ENCODE data around the gene MAN1A1.
"Not testable (repeated sequence)": the region's sequence is repeated elsewhere in the genome, so short reads cannot be mapped to it uniquely, and the experiment has no call there.

Gene MAN1A1

DNA sequence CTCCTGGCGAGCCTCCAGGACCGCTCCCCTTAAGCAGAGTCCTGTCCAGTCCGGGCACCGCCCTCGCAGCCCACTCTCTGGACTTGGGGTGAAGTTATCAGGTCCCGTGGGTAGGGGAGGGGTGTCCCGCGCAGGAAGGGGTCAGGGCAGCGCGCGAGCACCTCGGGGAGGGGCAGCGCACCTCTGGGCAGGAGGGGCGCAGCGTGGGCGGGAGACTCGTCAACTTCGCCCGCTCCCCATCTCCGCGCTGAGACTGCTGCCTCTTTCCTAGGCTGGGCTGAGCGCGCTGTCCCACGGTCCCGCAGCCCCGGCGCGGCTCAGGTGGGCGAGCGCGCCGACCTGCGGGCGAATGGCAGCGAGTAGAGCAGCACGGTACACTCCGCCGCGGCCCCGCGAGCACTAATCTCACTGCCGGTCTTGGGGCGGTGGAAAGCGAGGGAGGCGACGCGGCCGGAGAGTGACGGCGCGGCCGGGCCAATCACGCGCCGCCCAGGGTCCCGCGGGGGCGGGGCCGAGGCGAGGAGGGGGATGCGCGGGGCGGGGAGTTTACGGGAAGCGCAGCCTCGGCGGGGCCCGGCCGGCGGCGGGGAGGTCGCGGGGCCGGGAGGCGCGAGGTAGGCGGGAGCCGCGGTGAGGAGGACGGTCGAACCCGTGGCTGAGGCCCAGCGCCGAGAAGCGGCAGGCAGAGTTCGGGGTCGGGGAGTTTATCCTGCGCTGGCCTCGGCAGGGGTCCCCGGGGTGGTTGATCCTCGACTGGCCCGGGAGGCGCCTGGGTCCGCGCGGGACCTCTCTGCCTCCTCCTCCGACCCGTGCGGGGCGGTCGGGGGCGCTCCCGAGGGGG, at the start of gene MAN1A1:
MAN1A1 (minus strand) TSS at position 401 of the 841 bp plus-strand sequence. CDS start 696 bp downstream, outside the sequence.
- DNase-seq (ENCODE audit: low read depth): no peak

- DNase-seq (ENCODE audit: low read depth): no peak
These were observed 45.6 kb upstream of the MAN1A1 start for GRCh38 chr6:119395192-119395591.

- DNase-seq (ENCODE audit: low read depth): peak; percentile 27
These were observed 40.8 kb upstream of the MAN1A1 start for GRCh38 chr6:119390247-119390793.

GRCh38 chr6:119385994-119386393, 36.4 kb upstream of the MAN1A1 start:
- no peak for DNase-seq (ENCODE audit: low read depth)

DNA sequence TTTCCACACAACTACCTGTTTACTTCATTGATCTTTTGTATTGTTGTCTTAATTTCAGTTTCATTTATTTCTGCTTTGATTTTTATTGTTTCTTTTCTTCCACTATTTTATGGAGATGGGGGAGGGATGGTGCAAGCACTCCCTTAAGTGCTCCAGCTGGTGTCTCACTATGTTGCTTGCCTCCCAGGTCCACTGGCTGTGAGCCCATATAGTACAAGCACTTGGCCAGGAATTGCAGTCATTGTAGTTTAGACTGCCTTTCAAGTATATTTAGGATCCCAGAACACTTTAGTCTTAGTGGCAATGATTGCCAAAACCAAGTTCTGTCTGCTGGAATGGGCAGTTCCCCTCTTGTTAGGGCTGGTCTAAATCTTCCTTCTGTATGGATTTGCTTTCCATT, 34.9 kb upstream of the MAN1A1 start:
- no peak for DNase-seq (ENCODE audit: low read depth)

- no peak for DNase-seq (ENCODE audit: low read depth)
These were observed 30.2 kb upstream of the MAN1A1 start for GRCh38 chr6:119379809-119380208.

DNA sequence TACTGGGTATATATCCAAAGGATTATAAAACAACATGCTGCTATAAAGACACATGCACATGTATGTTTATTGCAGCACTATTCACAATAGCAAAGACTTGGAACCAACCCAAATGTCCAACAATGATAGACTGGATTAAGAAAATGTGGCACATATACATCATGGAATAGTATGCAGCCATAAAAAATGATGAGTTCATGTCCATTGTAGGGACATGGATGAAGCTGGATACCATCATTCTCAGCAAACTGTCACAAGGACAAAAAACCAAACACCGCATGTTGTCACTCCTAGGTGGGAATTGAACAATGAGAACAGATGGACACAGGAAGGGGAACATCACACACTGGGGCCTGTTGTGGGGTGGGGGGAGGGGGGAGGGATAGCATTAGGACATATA, 27.5 kb upstream of the MAN1A1 start:
- DNase-seq (ENCODE audit: low read depth): not testable (repeated sequence)

DNA sequence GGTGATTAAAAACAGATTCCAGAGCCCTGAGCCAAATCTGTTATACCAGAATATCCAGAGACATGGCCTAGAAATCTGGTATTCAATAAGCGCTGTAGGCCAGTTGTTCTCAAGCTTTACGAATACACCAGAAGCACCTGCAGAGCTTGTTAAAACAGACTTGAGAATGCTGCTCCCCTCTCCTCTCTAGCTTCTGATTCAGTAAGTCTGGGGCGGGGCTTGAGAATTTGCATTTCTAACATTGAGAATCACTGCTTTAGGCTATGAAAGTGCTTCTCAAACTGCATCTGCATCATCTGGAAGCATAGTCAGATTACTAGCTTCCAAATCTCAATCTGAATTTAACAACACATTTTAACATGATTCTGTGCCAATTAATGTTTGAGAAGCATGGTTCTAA, 20.5 kb upstream of the MAN1A1 start:
- DNase-seq (ENCODE audit: low read depth): no peak

DNA sequence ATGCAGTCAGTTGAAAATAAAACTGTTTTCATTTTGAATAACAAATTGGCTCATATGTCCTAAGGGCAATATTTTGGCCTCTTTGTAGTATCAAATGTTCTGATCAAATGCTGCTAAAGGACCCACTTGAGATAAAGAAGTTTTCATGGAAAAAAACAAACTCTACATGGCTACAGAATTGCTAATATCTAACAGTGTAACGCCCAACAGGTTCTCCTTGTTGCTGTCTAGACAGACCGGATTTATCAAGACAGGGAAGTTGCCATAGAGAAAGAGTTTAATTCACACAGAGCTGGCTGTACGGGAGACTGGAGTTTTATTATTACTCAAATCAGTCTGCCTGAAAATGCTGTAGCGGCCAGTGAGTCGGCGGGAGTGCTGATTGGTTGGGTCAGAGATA, 19.4 kb upstream of the MAN1A1 start:
- no peak for DNase-seq (ENCODE audit: low read depth)

- DNase-seq (ENCODE audit: low read depth): no peak
These were observed 11.6 kb upstream of the MAN1A1 start for GRCh38 chr6:119361209-119361608.

GRCh38 chr6:119360262-119360915, 10.8 kb upstream of the MAN1A1 start:
- DNase-seq (ENCODE audit: low read depth): no peak

DNA sequence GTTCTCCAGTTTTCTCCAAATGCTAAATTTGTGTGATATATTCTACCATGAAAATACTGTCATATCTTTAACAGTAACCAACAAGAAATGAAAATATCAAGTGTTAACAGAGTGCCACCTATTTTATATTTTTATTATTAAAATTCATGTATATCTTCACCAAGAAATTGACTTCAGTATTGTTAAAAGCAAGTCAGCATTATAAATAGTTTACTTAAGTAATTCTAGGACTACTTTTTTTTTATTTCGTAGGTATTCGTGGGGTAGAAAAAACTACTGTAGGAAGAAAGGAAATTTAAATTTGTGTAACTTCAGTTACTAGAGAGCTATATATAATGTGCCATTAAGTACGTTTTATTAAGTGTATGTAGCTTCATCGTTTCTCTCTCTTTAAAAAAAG, 6.3 kb upstream of the MAN1A1 start:
- DNase-seq (ENCODE audit: low read depth): no peak

DNA sequence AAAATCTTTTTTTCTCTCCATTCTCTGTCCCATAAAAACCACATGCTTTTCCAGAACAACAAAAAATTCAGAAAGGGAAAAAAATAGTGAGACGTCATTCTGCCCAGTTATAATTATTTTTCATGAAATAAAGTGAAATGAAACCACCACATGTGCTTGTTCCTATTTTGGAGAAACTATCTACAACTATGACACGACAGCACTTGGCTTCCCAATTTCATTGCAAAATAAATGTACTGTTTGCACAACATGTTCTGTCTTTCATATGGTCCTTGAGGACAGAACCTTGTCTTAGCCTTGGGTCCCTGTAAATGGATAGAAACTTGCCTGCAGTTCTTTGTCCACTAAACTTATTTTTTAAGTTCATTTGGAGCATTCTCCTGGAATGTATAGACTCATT, 5.6 kb upstream of the MAN1A1 start:
- DNase-seq (ENCODE audit: low read depth): no peak

DNA sequence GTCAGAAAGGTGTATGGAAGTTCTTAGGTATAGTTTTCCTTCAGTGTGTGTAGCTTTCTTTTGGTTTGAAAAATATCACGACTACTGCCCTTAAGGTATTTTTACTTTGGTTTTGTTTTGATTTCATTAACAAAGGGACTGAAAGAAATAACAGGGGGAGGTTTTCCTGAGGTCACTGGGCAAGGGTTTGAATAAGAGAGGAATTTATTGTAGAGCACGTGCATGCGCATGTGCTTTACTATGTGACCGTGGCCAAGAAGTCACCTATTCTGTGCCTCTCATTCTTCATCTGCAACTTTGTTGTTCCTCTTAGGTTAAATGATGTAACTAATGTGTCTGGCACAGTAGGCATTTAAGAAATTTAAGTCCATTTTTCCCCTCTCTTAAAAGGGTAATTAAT, 4.1 kb upstream of the MAN1A1 start:
- no peak for DNase-seq (ENCODE audit: low read depth)

DNA sequence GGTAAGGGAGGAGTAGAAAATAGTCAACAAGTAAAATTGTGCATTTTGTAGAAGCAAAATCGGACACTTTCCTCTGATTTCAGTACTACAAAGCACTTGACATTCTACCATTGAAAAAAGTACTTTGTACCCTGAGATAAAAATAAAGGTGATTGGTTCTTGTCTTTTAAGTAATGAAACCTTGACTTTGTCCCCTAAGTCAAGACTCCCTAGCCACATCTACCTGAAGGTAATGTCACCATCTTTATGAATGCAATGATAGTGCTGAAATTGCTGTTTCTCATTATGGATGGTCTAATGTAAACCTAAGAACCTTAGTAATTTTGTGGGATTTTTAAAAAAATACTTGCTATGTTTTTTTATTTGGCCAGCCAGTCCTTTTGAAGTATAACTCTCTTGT, 2.4 kb upstream of the MAN1A1 start:
- no peak for DNase-seq (ENCODE audit: low read depth)

DNA sequence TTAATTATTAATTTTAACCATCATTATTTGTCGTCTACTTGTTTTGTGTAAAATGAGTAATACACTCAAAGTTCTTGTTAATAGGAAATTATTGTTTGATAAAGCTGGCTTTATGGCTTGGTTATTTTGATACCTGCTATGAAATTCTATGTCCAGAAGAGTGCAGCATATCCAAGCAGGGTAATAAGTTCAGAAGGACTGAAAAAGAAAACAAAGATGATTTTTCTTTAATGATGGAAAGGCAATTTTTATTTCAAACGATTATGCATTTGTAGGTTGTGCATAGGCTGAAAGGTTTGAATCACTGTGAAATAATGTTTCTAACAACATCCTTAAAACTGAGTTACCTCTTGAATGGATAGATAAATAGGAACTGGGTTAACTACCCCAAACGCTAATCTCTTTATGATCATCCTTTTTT, 1.4 kb upstream of the MAN1A1 start:
- DNase-seq (ENCODE audit: low read depth): no peak

DNA sequence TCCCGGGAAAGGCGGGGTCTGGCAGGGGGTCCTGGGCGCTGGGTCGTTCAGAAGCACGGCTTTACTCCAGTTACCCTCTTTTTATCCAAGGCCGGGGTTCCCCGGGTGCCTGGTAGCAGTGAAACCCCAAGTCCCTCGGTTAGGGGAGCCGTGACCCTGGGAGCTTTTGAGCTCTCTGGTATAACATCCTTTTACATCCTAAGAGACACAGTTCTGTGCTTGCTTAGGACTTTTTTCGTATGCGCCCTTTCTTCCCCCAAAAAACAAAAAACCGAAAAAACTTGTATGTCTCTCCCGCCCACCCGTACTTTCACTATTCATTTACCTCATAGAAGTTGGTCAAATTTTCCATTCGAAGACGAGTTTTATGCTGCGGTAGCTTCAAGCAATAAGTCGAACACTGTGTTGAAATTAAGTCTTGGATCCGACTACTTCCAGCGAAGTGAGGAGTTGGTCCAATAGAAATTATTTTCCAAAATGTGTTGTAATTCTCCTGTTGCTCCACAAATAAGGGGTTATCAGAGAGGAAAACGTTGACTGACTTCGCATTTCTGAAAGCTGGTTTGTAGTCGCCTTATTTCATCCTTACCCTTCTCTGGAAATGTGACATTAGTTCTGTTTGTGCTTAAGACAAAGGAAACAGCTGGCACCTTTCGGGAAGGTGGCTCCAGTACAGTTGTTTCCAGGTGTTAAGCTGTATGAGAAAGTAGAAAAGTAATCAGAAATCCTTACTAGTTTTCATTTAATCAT, 816 bp upstream of the MAN1A1 start:
- DNase-seq (ENCODE audit: low read depth): no peak

GRCh38 chr6:119348748-119349360, 707 bp downstream of the MAN1A1 start:
- no peak for DNase-seq (ENCODE audit: low read depth)

GRCh38 chr6:119348096-119348747, 1.3 kb downstream of the MAN1A1 start:
- no peak for DNase-seq (ENCODE audit: low read depth)

DNA sequence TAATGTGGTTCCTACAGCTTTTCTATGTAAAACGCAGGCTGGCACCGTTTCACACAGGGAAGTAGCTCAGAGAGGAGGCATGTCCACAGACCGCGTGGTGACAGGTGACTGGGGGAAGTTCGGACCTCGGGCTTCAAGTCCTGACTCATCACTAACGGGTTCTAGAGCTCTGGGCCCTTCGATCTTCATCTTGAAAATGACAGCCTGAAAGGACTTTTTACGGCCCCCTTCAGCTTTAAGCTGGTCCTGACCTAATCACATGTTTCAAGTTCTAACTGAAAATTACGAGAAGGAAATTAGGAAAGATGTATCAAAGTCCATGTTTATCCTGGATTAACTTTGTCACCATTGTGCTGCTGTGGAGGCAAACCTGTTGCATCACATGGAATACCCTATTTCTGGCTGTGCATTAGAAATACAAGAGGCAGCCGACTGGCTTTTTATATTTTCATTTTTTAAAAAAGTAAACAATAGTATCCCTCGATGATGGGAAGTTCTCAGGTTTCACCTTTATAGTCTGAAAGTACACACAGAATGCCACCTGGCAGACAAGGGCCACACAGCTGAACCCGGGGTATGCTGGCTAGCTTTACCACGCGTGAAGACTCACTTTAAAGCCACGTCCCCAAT, 2.0 kb downstream of the MAN1A1 start:
- DNase-seq (ENCODE audit: low read depth): no peak

- DNase-seq (ENCODE audit: low read depth): no peak
These were observed 2.6 kb downstream of the MAN1A1 start for GRCh38 chr6:119346936-119347335.

Measured in non-pigmented ciliary epithelial cell (primary cell).